DMS53 treated with DMSO at 0.1 percent for 48 hours (cell line): Measurements from ENCODE around the gene MAGI2.

ENCODE experiments used
- DNase-seq: peaks from one replicate; lab custom pipeline; 2025; ENCODE audit not compliant: unreplicated experiment; lab: John Stamatoyannopoulos, UW

Gene MAGI2

GRCh38 chr7:78080241-78080640 lies 1373.2 kb downstream of the MAGI2 start:
- DNase-seq, result no peak

- DNase-seq, result no peak
Observed at GRCh38 chr7:78074713-78075112, 1378.8 kb downstream of the MAGI2 start.

- DNase-seq, result no peak
Observed at GRCh38 chr7:78073609-78074382, 1379.7 kb downstream of the MAGI2 start.

- no peak for DNase-seq
Observed at GRCh38 chr7:78072201-78072590, 1381.3 kb downstream of the MAGI2 start.

- no peak for DNase-seq
Observed at GRCh38 chr7:78071491-78072200, 1381.8 kb downstream of the MAGI2 start.

GRCh38 chr7:78066599-78066998 lies 1386.9 kb downstream of the MAGI2 start:
- DNase-seq, result no peak

GRCh38 chr7:78063758-78064157 lies 1389.7 kb downstream of the MAGI2 start:
- DNase-seq, result no peak

GRCh38 chr7:78062214-78062613 lies 1391.3 kb downstream of the MAGI2 start:
- DNase-seq, result no peak

GRCh38 chr7:78057571-78057970 lies 1395.9 kb downstream of the MAGI2 start:
- no peak for DNase-seq

GRCh38 chr7:78055599-78055998 lies 1397.9 kb downstream of the MAGI2 start:
- no peak for DNase-seq

GRCh38 chr7:78055001-78055573 lies 1398.4 kb downstream of the MAGI2 start:
- no peak for DNase-seq

- DNase-seq, result no peak
Observed at GRCh38 chr7:78052112-78052511, 1401.4 kb downstream of the MAGI2 start.

GRCh38 chr7:78047800-78048199 lies 1405.7 kb downstream of the MAGI2 start:
- no peak for DNase-seq

- no peak for DNase-seq
Observed at GRCh38 chr7:78043159-78043558, 1410.3 kb downstream of the MAGI2 start.

GRCh38 chr7:78041423-78041822 lies 1412.0 kb downstream of the MAGI2 start:
- DNase-seq, result no peak

GRCh38 chr7:78039790-78040776 lies 1413.4 kb downstream of the MAGI2 start:
- no peak for DNase-seq

GRCh38 chr7:78038465-78039080 lies 1414.9 kb downstream of the MAGI2 start:
- no peak for DNase-seq

- DNase-seq, result no peak
Observed at GRCh38 chr7:78037603-78038002, 1415.9 kb downstream of the MAGI2 start.

- no peak for DNase-seq
Observed at GRCh38 chr7:78033410-78033809, 1420.1 kb downstream of the MAGI2 start.

GRCh38 chr7:78026492-78026891 lies 1427.0 kb downstream of the MAGI2 start:
- DNase-seq, result no peak

GRCh38 chr7:78024591-78024990 lies 1428.9 kb downstream of the MAGI2 start:
- no peak for DNase-seq
